Measurements from ENCODE around the gene SERGEF.

- TF ChIP-seq, protein P1, sequence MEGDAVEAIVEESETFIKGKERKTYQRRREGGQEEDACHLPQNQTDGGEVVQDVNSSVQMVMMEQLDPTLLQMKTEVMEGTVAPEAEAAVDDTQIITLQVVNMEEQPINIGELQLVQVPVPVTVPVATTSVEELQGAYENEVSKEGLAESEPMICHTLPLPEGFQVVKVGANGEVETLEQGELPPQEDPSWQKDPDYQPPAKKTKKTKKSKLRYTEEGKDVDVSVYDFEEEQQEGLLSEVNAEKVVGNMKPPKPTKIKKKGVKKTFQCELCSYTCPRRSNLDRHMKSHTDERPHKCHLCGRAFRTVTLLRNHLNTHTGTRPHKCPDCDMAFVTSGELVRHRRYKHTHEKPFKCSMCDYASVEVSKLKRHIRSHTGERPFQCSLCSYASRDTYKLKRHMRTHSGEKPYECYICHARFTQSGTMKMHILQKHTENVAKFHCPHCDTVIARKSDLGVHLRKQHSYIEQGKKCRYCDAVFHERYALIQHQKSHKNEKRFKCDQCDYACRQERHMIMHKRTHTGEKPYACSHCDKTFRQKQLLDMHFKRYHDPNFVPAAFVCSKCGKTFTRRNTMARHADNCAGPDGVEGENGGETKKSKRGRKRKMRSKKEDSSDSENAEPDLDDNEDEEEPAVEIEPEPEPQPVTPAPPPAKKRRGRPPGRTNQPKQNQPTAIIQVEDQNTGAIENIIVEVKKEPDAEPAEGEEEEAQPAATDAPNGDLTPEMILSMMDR (IDR thresholded peaks at IDR 0.05; ENCODE audit: low read depth, low read length, poor library complexity, severe bottlenecking), result no peak
- no peak for TF ChIP-seq EZH2phosphoT487 (IDR thresholded peaks at IDR 0.05; ENCODE audit: borderline replicate concordance, low read length)
Observed at GRCh38 chr11:17986007-17986710, 26.7 kb downstream of the SERGEF start.
